Left ventricle myocardium inferior (tissue), 1 donor: Measurements from ENCODE around the gene IER3. TPM values are rescaled to one million over a fixed set of nuclear protein-coding genes. Genes with fewer than 3 reads are reported as not detected.

Source experiments
- DNase-seq: peaks from one replicate; pipeline ENCODE4 v3.0.0-alpha.2; 2020
- H3K27ac ChIP-seq: fragments of 200-600 bp; replicated peaks from 2 replicates; pipeline ENCODE4 v1.8.0; 2021
- H3K27me3 ChIP-seq: fragments of 200-600 bp; 2 replicates; pipeline ENCODE4 v1.8.0; 2021; ENCODE audit warnings: low read depth
- H3K36me3 ChIP-seq: fragments of 200-600 bp; 2 replicates; pipeline ENCODE4 v1.8.0; 2021
- H3K4me1 ChIP-seq: fragments of 200-600 bp; 2 replicates; pipeline ENCODE4 v1.8.0; 2021
- H3K4me3 ChIP-seq: fragments of 200-600 bp; 2 replicates; pipeline ENCODE4 v1.8.0; 2021; ENCODE audit warnings: mild to moderate bottlenecking, moderate library complexity
- H3K9me3 ChIP-seq: fragments of 200-600 bp; replicated peaks from 2 replicates; pipeline ENCODE4 v1.8.0; 2021
- intact Hi-C: fragments of 100-400 bp; cut with micrococcal nuclease; formaldehyde crosslinking; loops from one replicate; pipeline ENCODE4 v1.11.0; 2022
- total RNA-seq: library from RNA; stranded (reverse); fragmentation: NEBNext Ultra II Directional; extraction: Animal tissue kit (Norgen Biotek cat#: 25700); gene quantifications from one replicate; pipeline ENCODE4 v1.2.1, GENCODE V29; 2021
- TF ChIP-seq, protein P1 (sequence below): fragments of 200-600 bp; IDR thresholded peaks from 2 replicates; pipeline ENCODE4 v1.8.0; 2021; ENCODE audit warnings: antibody characterized with exemption, mild to moderate bottlenecking, borderline replicate concordance
- donor health status: DM: no; HTN: yes; CAD: no; lungs with severe emphysema.

Gene IER3
- total RNA-seq, 1 donor from 2014 or later, result 41.4 TPM

DNA sequence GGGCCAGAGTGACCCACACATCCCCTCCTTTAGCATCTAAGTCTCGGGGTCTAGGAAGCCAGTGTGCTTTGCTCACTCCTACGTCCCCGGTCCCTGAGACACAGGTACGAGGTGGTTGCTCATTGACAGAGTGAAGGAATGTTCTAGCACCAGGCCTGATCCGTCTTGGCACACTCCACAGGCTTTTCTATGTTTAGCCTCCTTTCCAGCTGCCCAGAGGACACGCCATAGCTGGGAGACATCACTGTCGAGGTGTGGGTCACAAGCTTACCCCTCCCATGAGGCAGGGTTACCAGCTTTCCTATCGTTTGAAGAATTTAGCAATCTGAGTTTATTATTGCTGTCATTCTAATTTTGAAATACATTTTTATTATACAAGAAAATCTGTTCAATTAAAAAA is 30.4 kb upstream of the IER3 start:
- no peaks in the 10 kb centered on the region for H3K9me3 ChIP-seq
- intact Hi-C loops, result no loop called here
- no peak overlapping the region for H3K4me3 ChIP-seq
- H3K36me3 ChIP-seq, result no peaks in the 10 kb centered on the region
- H3K27ac ChIP-seq, result peak overlapping the region; percentile 5
- no peak for DNase-seq
- peaks cover 34% of the 10 kb centered on the region for H3K4me1 ChIP-seq
- TF ChIP-seq, protein P1, sequence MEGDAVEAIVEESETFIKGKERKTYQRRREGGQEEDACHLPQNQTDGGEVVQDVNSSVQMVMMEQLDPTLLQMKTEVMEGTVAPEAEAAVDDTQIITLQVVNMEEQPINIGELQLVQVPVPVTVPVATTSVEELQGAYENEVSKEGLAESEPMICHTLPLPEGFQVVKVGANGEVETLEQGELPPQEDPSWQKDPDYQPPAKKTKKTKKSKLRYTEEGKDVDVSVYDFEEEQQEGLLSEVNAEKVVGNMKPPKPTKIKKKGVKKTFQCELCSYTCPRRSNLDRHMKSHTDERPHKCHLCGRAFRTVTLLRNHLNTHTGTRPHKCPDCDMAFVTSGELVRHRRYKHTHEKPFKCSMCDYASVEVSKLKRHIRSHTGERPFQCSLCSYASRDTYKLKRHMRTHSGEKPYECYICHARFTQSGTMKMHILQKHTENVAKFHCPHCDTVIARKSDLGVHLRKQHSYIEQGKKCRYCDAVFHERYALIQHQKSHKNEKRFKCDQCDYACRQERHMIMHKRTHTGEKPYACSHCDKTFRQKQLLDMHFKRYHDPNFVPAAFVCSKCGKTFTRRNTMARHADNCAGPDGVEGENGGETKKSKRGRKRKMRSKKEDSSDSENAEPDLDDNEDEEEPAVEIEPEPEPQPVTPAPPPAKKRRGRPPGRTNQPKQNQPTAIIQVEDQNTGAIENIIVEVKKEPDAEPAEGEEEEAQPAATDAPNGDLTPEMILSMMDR, result no peak
- H3K27me3 ChIP-seq, result no peaks in the 10 kb centered on the region

DNA sequence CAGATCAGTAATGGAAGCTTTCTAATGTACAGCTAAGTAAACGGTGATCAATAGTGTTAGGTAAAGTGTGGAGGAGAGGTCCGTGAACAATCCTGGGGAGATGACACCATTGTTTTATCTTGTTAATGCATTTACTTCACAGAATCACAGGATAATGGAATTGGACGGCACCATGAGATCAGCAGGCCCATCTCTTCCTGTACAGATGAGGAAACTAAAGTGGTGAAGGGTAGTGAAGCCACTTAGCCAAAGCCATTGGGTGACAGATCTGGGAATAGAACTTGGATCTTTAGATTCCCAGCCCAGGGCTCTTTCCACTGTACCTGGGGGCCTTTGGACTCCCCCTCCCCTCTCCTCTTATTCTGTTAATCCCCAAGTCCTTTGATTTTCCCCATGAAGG is 26.2 kb upstream of the IER3 start:
- no peak for DNase-seq
- Histone ChIP-seq H3K27me3 (no peaks in the 10 kb centered on the region), H3K4me3 (no peak overlapping the region), H3K27ac (no peak overlapping the region), H3K9me3 (no peaks in the 10 kb centered on the region), H3K36me3 (no peaks in the 10 kb centered on the region), H3K4me1 (peaks cover 41% of the 10 kb centered on the region)
- intact Hi-C loops, result no loop called here
- TF ChIP-seq, protein P1, result no peak

DNA sequence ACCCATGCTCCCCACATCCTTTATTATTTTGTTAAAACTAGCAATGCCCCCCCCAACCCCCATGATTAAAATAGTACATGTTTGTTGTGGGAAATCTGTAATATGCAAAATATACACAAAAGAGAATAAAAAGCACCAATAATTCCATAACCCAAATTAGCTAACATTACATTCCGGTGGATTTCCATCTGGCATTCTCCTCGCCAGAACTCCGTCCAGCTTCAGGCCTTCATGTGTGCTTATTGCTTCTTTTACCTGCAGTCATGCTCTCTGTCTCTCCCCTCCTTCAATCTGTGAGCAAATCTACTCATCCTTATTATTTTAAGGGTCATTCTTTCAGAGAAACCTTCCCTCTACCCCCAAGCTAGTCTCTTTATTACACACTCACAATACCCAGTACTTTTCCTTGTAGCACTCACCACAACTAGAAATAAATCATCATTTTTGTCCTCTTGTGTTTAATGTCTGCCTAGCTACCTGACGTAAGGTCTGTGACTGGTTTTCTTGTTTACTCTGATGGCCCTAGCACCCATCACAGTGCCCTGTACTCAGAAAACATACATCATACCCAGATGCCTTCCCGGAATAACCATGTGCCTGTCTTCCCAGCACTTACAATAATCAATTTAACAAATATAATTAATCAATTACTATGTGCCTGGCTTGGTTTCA is 25.6 kb upstream of the IER3 start:
- Histone ChIP-seq H3K4me1 (peaks cover 44% of the 10 kb centered on the region), H3K4me3 (no peak overlapping the region), H3K27me3 (no peaks in the 10 kb centered on the region), H3K27ac (peak overlapping the region; percentile 49), H3K36me3 (no peaks in the 10 kb centered on the region), H3K9me3 (no peaks in the 10 kb centered on the region)
- DNase-seq, result no peak
- TF ChIP-seq, protein P1, result no peak
- intact Hi-C loops, result no loop called here

DNA sequence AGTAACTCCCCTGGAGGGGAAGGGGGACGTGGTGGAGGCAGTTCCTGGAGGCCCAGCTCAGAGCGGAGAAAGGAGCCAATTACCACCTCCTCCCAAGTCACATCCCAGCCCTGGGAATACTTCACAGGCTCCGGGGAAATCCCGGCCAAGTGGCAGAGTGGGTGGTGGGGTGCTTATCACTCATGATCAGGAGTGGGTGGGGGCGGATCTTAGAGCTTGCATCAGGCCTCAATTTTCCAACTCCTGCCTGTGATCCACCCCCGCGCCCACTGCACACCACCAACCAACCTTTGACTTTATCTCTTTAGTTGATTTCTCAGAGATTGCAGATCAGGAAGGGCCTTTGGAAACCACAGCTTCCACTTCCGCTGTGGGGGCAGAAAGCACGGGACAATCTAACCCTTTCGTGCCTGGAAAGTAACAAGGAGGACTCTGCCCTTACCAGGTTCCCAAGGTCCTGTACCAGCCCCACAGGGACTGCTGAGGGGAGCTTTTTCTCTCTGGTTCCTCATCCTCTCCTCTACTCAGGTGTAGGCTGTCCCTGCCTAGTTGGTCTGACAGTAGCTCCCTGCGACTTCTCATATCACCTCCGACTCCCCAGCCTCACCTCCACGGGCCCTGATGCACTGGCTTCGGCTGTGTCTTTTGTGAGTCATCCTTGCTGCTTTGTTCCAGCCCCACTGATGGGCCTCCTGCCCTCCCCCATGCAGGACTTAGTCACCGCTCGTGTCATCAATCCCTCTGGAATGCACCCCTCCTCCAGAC is 24.9 kb upstream of the IER3 start:
- Histone ChIP-seq H3K36me3 (no peaks in the 10 kb centered on the region), H3K4me1 (peaks cover 45% of the 10 kb centered on the region), H3K27ac (peak overlapping the region; percentile 49), H3K27me3 (no peaks in the 10 kb centered on the region), H3K4me3 (no peak overlapping the region), H3K9me3 (no peaks in the 10 kb centered on the region)
- TF ChIP-seq, protein P1, result no peak
- no peak for DNase-seq
- intact Hi-C loops, result no loop called here

DNA sequence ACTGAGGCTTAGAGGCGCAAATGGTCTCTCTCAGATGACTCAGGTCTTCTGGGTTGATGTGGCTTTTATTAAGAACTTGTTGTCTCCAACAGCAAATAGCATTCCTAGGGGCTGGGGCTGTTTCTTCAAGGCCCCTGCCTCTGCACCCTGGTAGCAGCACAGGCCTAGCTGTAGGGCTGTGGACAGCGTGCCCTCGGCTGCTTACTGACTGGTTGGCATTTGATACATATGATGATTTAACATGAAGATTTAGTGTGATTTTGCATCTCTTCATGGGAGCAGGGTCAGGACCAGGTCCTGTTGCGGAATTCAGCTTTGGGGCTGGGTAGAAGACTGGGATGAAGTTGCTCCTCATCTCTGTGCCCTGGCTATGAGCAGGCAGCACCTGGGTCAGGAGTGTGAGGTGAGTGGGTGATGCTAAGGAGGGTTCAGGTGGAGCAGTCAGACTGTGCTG is 24.3 kb upstream of the IER3 start:
- H3K4me1 ChIP-seq, result peaks cover 51% of the 10 kb centered on the region
- intact Hi-C loops, result no loop called here
- no peaks in the 10 kb centered on the region for H3K36me3 ChIP-seq
- DNase-seq, result no peak
- H3K27me3 ChIP-seq, result no peaks in the 10 kb centered on the region
- H3K9me3 ChIP-seq, result no peaks in the 10 kb centered on the region
- H3K27ac ChIP-seq, result peak overlapping the region; percentile 49
- TF ChIP-seq, protein P1, result no peak
- H3K4me3 ChIP-seq, result no peak overlapping the region
